Skeletal muscle satellite cell (primary cell): ENCODE measurements around the gene GUCA2B.

ENCODE experiments used
- H3K27me3 ChIP-seq: 2 replicates; pipeline ENCODE4 v1.7.0; 2013; ENCODE audit warnings: low read length; ENCODE audit not compliant: control insufficient read depth, insufficient read depth
- H3K36me3 ChIP-seq: 2 replicates; pipeline ENCODE4 v1.7.0; 2013; ENCODE audit warnings: mild to moderate bottlenecking, control low read depth, low read length; ENCODE audit not compliant: insufficient read depth
- H3K4me1 ChIP-seq: 2 replicates; pipeline ENCODE4 v1.7.0; 2013; ENCODE audit warnings: low read length; ENCODE audit not compliant: control insufficient read depth, insufficient read depth
- H3K4me2 ChIP-seq: 2 replicates; pipeline ENCODE4 v1.7.0; 2013; ENCODE audit warnings: mild to moderate bottlenecking, low read length
- H3K4me3 ChIP-seq: 2 replicates; pipeline ENCODE4 v1.7.0; 2013; ENCODE audit warnings: low read length
- H3K9ac ChIP-seq: 2 replicates; pipeline ENCODE4 v1.7.0; 2013; ENCODE audit warnings: mild to moderate bottlenecking, low read depth, low read length, moderate library complexity
- H3K9me3 ChIP-seq: replicated peaks from 2 replicates; pipeline ENCODE4 v1.7.0; 2013; ENCODE audit warnings: mild to moderate bottlenecking, control low read depth, low read length

Gene GUCA2B

GRCh38 chr1:42170779-42171621 is 17.8 kb downstream of the GUCA2B start:
- Histone ChIP-seq H3K4me3 (no peak overlapping the region), H3K4me1 (no peaks in the 10 kb centered on the region), H3K27me3 (no peaks in the 10 kb centered on the region), H3K9me3 (no peaks in the 10 kb centered on the region), H3K36me3 (peaks cover 2% of the 10 kb centered on the region), H3K9ac (no peak overlapping the region), H3K4me2 (no peak overlapping the region)

- Histone ChIP-seq H3K36me3 (peaks cover 6% of the 10 kb centered on the region), H3K4me3 (no peak overlapping the region), H3K4me2 (no peak overlapping the region)
Measured at GRCh38 chr1:42171679-42172266, 18.6 kb downstream of the GUCA2B start.

GRCh38 chr1:42172381-42173133 is 19.3 kb downstream of the GUCA2B start:
- Histone ChIP-seq H3K27me3 (no peaks in the 10 kb centered on the region), H3K9ac (no peak overlapping the region), H3K36me3 (peaks cover 6% of the 10 kb centered on the region), H3K9me3 (no peaks in the 10 kb centered on the region), H3K4me1 (peaks cover 5% of the 10 kb centered on the region), H3K4me3 (no peak overlapping the region), H3K4me2 (no peak overlapping the region)

More at GRCh38 chr1:42171679-42172266, 18.6 kb downstream of the GUCA2B start:
- H3K4me1 ChIP-seq: no peaks in the 10 kb centered on the region
- H3K27me3 ChIP-seq: no peaks in the 10 kb centered on the region
- no peak overlapping the region for H3K9ac ChIP-seq
- no peaks in the 10 kb centered on the region for H3K9me3 ChIP-seq

GRCh38 chr1:42173155-42173933 is 20.1 kb downstream of the GUCA2B start:
- H3K9ac ChIP-seq: no peak overlapping the region
- no peak overlapping the region for H3K4me2 ChIP-seq
- H3K36me3 ChIP-seq: peaks cover 6% of the 10 kb centered on the region
- no peak overlapping the region for H3K4me3 ChIP-seq
- H3K4me1 ChIP-seq: peaks cover 8% of the 10 kb centered on the region
- no peaks in the 10 kb centered on the region for H3K27me3 ChIP-seq
- H3K9me3 ChIP-seq: no peaks in the 10 kb centered on the region

GRCh38 chr1:42173961-42174735 is 20.9 kb downstream of the GUCA2B start:
- Histone ChIP-seq H3K4me3 (no peak overlapping the region), H3K4me2 (no peak overlapping the region), H3K4me1 (peaks cover 8% of the 10 kb centered on the region), H3K9me3 (no peaks in the 10 kb centered on the region), H3K9ac (no peak overlapping the region), H3K36me3 (peaks cover 6% of the 10 kb centered on the region), H3K27me3 (no peaks in the 10 kb centered on the region)

- H3K4me3 ChIP-seq: no peak overlapping the region
- peaks cover 17% of the 10 kb centered on the region for H3K36me3 ChIP-seq
- no peaks in the 10 kb centered on the region for H3K27me3 ChIP-seq
- no peaks in the 10 kb centered on the region for H3K9me3 ChIP-seq
- H3K4me2 ChIP-seq: no peak overlapping the region
- H3K9ac ChIP-seq: no peak overlapping the region
- peaks cover 8% of the 10 kb centered on the region for H3K4me1 ChIP-seq
Measured at GRCh38 chr1:42175314-42176054, 22.3 kb downstream of the GUCA2B start.

- Histone ChIP-seq H3K4me2 (peak overlapping the region; percentile 22), H3K9me3 (no peaks in the 10 kb centered on the region), H3K4me3 (no peak overlapping the region), H3K9ac (peak overlapping the region; percentile 28), H3K36me3 (peaks cover 23% of the 10 kb centered on the region), H3K4me1 (peaks cover 8% of the 10 kb centered on the region), H3K27me3 (no peaks in the 10 kb centered on the region)
Measured at GRCh38 chr1:42176902-42177519, 23.8 kb downstream of the GUCA2B start.

GRCh38 chr1:42177541-42177981 is 24.4 kb downstream of the GUCA2B start:
- Histone ChIP-seq H3K36me3 (peaks cover 25% of the 10 kb centered on the region), H3K4me2 (peak overlapping the region; percentile 22), H3K9ac (peak overlapping the region; percentile 28), H3K27me3 (no peaks in the 10 kb centered on the region), H3K4me3 (no peak overlapping the region), H3K9me3 (no peaks in the 10 kb centered on the region), H3K4me1 (peaks cover 8% of the 10 kb centered on the region)

- H3K9ac ChIP-seq: no peak overlapping the region
- peaks cover 8% of the 10 kb centered on the region for H3K4me1 ChIP-seq
- H3K27me3 ChIP-seq: no peaks in the 10 kb centered on the region
- H3K4me3 ChIP-seq: no peak overlapping the region
- no peak overlapping the region for H3K4me2 ChIP-seq
- H3K9me3 ChIP-seq: no peaks in the 10 kb centered on the region
- H3K36me3 ChIP-seq: peaks cover 25% of the 10 kb centered on the region
Measured at GRCh38 chr1:42178249-42178648, 25.0 kb downstream of the GUCA2B start.

- Histone ChIP-seq H3K4me3 (no peak overlapping the region), H3K9ac (no peak overlapping the region), H3K4me1 (peaks cover 8% of the 10 kb centered on the region), H3K4me2 (no peak overlapping the region), H3K36me3 (peaks cover 31% of the 10 kb centered on the region), H3K27me3 (no peaks in the 10 kb centered on the region), H3K9me3 (no peaks in the 10 kb centered on the region)
Measured at GRCh38 chr1:42179275-42179674, 26.1 kb downstream of the GUCA2B start.
